ENCODE data around the gene TFF1. TPM values are rescaled to one million over a fixed set of nuclear protein-coding genes. Genes with fewer than 3 reads are reported as not detected.

The TFF1 gene
- total RNA-seq, 1 experiment from 2014 or later, result not detected

- Histone ChIP-seq H3K27ac (no peak overlapping the region), H3K27me3 (no peaks in the 10 kb centered on the region; the same call in 1 of the 2 replicates), H3K9me3 (replicated peaks) (no peaks in the 10 kb centered on the region), H3K4me3 (no peak overlapping the region), H3K4me1 (peaks cover 8% of the 10 kb centered on the region), H3K36me3 (no peaks in the 10 kb centered on the region)
- DNase-seq, result no peak
These were observed 45.5 kb downstream of the TFF1 start for GRCh38 chr21:42320791-42321190.

- Histone ChIP-seq H3K27me3 (no peaks in the 10 kb centered on the region; the same call in 1 of the 2 replicates), H3K4me1 (peaks cover 9% of the 10 kb centered on the region), H3K27ac (no peak overlapping the region), H3K4me3 (no peak overlapping the region), H3K36me3 (no peaks in the 10 kb centered on the region), H3K9me3 (replicated peaks) (no peaks in the 10 kb centered on the region)
- DNase-seq, result no peak
These were observed 46.3 kb downstream of the TFF1 start for GRCh38 chr21:42319851-42320572.

- H3K27me3 ChIP-seq, result no peaks in the 10 kb centered on the region; the same call in 1 of the 2 replicates
- H3K9me3 ChIP-seq (replicated peaks), result no peaks in the 10 kb centered on the region
- H3K27ac ChIP-seq, result no peak overlapping the region
- peaks cover 16% of the 10 kb centered on the region for H3K4me1 ChIP-seq
- DNase-seq, result peak; percentile 23 to 34
- H3K4me3 ChIP-seq, result no peak overlapping the region
- H3K36me3 ChIP-seq, result no peaks in the 10 kb centered on the region
These were observed 47.0 kb downstream of the TFF1 start for GRCh38 chr21:42319376-42319775.

- Histone ChIP-seq H3K36me3 (no peaks in the 10 kb centered on the region), H3K9me3 (replicated peaks) (no peaks in the 10 kb centered on the region)
These were observed 48.2 kb downstream of the TFF1 start for GRCh38 chr21:42317826-42318746.

DNA sequence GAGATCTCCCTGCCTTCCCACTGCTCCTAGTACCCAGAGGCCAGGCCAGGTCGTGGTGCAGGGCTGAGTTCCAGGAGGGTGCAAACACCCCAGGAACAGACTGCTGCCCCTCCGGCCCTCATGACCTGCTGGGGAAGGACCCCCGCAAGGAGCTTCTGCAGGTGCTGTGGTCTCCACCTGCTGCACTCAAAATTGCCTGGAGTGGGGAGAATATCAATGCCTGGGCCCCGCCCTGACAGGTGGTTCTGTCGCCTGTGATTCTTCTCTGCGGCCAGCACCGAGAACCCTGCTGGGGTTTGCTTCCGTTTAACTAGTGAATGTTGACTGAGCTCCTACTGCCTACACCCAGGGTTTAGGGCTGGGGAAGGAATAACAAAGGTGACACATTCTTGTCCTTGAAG lies 49.0 kb downstream of the TFF1 start:
- no peaks in the 10 kb centered on the region for H3K27me3 ChIP-seq
- no peaks in the 10 kb centered on the region for H3K36me3 ChIP-seq
- peaks cover 31% of the 10 kb centered on the region for H3K4me1 ChIP-seq
- no peak for DNase-seq
- no peaks in the 10 kb centered on the region for H3K9me3 ChIP-seq (replicated peaks)
- no peak overlapping the region for H3K4me3 ChIP-seq
- H3K27ac ChIP-seq, result no peak overlapping the region

More at GRCh38 chr21:42317826-42318746, 48.2 kb downstream of the TFF1 start:
- H3K4me3 ChIP-seq, result no peak overlapping the region
- DNase-seq, result no peak
- H3K27ac ChIP-seq, result no peak overlapping the region
- no peaks in the 10 kb centered on the region for H3K27me3 ChIP-seq
- peaks cover 25% of the 10 kb centered on the region for H3K4me1 ChIP-seq

DNA sequence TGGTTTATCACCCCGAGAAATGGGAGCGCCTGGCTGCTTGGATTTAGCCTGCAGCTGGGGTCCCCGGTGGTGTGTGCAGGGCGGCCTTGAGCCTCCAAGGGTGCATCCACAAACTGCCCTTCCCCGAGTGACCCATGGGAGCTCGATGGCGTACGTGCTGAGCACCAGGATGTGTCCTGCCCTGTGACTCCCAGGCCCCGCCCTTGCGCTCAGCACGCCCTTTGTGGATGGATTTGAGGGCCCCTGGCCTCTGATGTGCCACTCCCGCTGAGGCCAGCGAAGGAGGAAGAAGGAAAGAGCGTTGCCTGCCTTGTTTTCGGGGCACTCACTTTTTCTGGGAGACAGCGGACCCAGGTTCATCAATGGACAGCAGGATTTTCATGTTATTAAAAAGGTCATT lies 49.4 kb downstream of the TFF1 start:
- Histone ChIP-seq H3K9me3 (replicated peaks) (no peaks in the 10 kb centered on the region), H3K4me1 (peaks cover 31% of the 10 kb centered on the region), H3K27me3 (no peaks in the 10 kb centered on the region), H3K4me3 (no peak overlapping the region), H3K36me3 (no peaks in the 10 kb centered on the region), H3K27ac (no peak overlapping the region)
- DNase-seq, result no peak

- DNase-seq, result peak; percentile 93 to 96
- Histone ChIP-seq H3K36me3 (no peaks in the 10 kb centered on the region), H3K4me3 (peak within 1 kb of the TSS; percentile 46), H3K9me3 (replicated peaks) (no peaks in the 10 kb centered on the region), H3K27ac (peak within 1 kb of the TSS; percentile 91), H3K4me1 (peaks cover 31% of the 10 kb centered on the region), H3K27me3 (no peaks in the 10 kb centered on the region)
These were observed 50.9 kb downstream of the TFF1 start, which contains the start of gene TFF3 for GRCh38 chr21:42315296-42315891. Gene TFF3, minus strand, starts transcription at chr21:42315409. Its CDS starts 35 bp downstream, at chr21:42315374.

DNA sequence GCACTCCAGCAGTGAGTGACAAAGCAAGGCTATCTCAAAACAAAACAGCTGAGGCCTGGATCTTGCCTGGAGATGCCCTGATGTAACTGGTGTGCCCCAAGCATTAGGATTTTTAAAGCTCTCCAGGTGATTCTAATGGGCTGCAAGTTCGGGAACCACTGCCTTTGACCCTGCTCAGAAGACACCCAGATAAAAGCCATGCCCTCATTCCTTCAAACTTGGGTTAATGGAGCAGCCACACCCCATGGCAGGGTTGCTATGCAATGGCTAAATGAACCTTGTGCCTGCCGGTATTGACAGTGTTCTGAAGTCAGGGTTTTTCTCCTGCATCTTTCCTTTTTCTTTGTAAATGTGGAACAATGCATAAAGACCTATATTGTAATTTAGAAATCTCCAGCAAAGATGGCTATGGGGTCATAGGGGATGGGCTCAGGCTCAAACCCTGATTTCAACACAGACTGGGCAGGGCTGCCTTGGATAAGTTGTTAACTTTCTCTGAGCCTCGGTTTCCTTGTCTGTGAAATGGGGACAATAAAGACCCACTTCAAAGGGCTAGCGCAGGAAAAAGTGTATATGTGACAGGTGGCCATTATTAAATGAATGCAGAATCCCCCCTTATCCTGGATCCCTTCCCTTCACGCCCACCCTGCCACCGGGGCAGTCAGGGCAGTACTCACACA lies 51.6 kb downstream of the TFF1 start:
- DNase-seq, result peak in 1 of 2 experiments; percentile 31
- Histone ChIP-seq H3K9me3 (replicated peaks) (no peaks in the 10 kb centered on the region), H3K36me3 (no peaks in the 10 kb centered on the region), H3K27me3 (no peaks in the 10 kb centered on the region), H3K27ac (peak overlapping the region; percentile 91), H3K4me3 (peak overlapping the region; percentile 46), H3K4me1 (peaks cover 33% of the 10 kb centered on the region)

GRCh38 chr21:42313501-42313969 lies 52.8 kb downstream of the TFF1 start:
- no peaks in the 10 kb centered on the region for H3K36me3 ChIP-seq
- H3K27me3 ChIP-seq, result no peaks in the 10 kb centered on the region
- peak overlapping the region; percentile 91 for H3K27ac ChIP-seq
- H3K4me3 ChIP-seq, result peak overlapping the region; percentile 46
- no peaks in the 10 kb centered on the region for H3K9me3 ChIP-seq (replicated peaks)
- DNase-seq, result peak; percentile 97
- peaks cover 42% of the 10 kb centered on the region for H3K4me1 ChIP-seq

DNA sequence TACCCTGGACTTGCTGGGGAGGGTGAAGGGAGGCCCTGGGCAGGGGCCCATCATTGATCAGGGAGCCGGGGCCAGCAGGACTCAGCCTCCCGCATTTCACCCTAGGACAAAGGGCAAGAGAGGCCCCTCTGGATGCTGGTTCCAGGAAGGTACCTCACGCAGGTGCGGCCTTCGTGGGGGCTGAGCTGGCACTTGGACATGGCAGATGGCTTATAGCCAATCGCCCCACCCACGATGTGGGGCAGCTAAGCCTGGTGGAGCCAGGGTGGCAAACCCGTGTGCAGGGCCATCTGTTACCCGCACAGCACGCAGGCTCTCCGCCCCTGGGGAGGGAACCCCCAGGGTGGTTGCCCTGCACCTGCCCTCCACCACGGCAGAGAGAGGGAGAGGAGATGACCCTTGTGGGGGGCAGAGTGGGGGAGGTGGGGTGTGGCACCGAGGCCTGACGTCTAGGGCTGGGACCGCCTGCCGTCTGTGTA lies 53.7 kb downstream of the TFF1 start:
- no peaks in the 10 kb centered on the region for H3K9me3 ChIP-seq (replicated peaks)
- no peak overlapping the region for H3K4me3 ChIP-seq
- no peaks in the 10 kb centered on the region for H3K27me3 ChIP-seq
- H3K4me1 ChIP-seq, result peaks cover 42% of the 10 kb centered on the region
- peak overlapping the region; percentile 91 for H3K27ac ChIP-seq
- no peak for DNase-seq
- no peaks in the 10 kb centered on the region for H3K36me3 ChIP-seq

Other genes with a start within 250 kb of the TFF1 start
- gene ABCG1, start 147.4 kb downstream of the TFF1 start, total RNA-seq (2014; rRNA removed; shearing (Covaris generic)), result 0.03 and 0.04 TPM in 2 replicates
- gene TFF3, start 51.1 kb downstream of the TFF1 start, total RNA-seq (2014; rRNA removed; shearing (Covaris generic)), result 48.5 and 52.7 TPM in 2 replicates
- not detected in 2 replicates for gene TFF2, start 15.5 kb downstream of the TFF1 start, total RNA-seq (2014; rRNA removed; shearing (Covaris generic))
- not detected in 2 replicates for gene TMPRSS3, start 29.5 kb upstream of the TFF1 start, total RNA-seq (2014; rRNA removed; shearing (Covaris generic))
- not detected in 2 replicates for gene UBASH3A, start 37.4 kb upstream of the TFF1 start, total RNA-seq (2014; rRNA removed; shearing (Covaris generic))
- not detected in 2 replicates for gene RSPH1, start 129.7 kb upstream of the TFF1 start, total RNA-seq (2014; rRNA removed; shearing (Covaris generic))
- gene SLC37A1, start 147.3 kb upstream of the TFF1 start, total RNA-seq (2014; rRNA removed; shearing (Covaris generic)), result not detected in 2 replicates